ENCODE results near the gene TRPV2.

- no peak for TF ChIP-seq POLR2A (IDR thresholded peaks at IDR 0.05)
- TF ChIP-seq, protein P1, sequence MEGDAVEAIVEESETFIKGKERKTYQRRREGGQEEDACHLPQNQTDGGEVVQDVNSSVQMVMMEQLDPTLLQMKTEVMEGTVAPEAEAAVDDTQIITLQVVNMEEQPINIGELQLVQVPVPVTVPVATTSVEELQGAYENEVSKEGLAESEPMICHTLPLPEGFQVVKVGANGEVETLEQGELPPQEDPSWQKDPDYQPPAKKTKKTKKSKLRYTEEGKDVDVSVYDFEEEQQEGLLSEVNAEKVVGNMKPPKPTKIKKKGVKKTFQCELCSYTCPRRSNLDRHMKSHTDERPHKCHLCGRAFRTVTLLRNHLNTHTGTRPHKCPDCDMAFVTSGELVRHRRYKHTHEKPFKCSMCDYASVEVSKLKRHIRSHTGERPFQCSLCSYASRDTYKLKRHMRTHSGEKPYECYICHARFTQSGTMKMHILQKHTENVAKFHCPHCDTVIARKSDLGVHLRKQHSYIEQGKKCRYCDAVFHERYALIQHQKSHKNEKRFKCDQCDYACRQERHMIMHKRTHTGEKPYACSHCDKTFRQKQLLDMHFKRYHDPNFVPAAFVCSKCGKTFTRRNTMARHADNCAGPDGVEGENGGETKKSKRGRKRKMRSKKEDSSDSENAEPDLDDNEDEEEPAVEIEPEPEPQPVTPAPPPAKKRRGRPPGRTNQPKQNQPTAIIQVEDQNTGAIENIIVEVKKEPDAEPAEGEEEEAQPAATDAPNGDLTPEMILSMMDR (IDR thresholded peaks at IDR 0.05 in 4 of 5, conservative IDR thresholded peaks at IDR 0.05 in 1 of 5), result no peak
Observed at GRCh38 chr17:16467044-16467443, 51.7 kb downstream of the TRPV2 start.
